A549 (cell line): ENCODE data around the gene LYSMD1. TPM values are rescaled to one million over a fixed set of nuclear protein-coding genes. Genes with fewer than 3 reads are reported as not detected.

ENCODE experiments used
- ATAC-seq, 2 experiments: fragments of 200-7000 bp in 1 of 2; fragments of >200 bp in 1 of 2; cut with Nextera tagmentation in 1 of 2; cut with Tn5 transposase in 1 of 2; 3 replicates each; pipeline versions ENCODE4 v1.8.0 to v1.9.1; 2018 to 2020; ENCODE audit warnings: mild to moderate bottlenecking in 1 of 2, moderate library complexity in 1 of 2
- CTCF ChIA-PET: fragments of 300-600 bp; sonication (Branson Sonifier 250); formaldehyde crosslinking; extraction: SDS; loops from one replicate; lab custom pipeline; 2021; ENCODE audit warnings: antibody characterized with exemption, inconsistent platforms; lab: Yijun Ruan, JAX
- POLR2A ChIA-PET: fragments of 350-600 bp; formaldehyde crosslinking; extraction: SDS; loops from one replicate; lab custom pipeline; 2021; ENCODE audit warnings: antibody characterized with exemption, inconsistent platforms; lab: Yijun Ruan, JAX
- DNase-seq, 2 experiments: peaks; one replicate each; pipeline versions ENCODE4 v3.0.0 to v3.0.0-alpha.2; 2011 to 2016; ENCODE audit warnings: low read depth in 1 of 2, low spot score in 1 of 2
- FAIRE-seq: peaks from 2 replicates; lab custom pipeline; 2011; peaks lifted over from hg19 to GRCh38; lab: Jason Lieb, UNC
- H3K27ac ChIP-seq, 2 experiments: fragments of >200 bp; sonication (Bioruptor Twin); formaldehyde crosslinking; 3 replicates each; pipeline ENCODE4 v1.5.1; 2016 to 2017
- H3K4me1 ChIP-seq: fragments of >200 bp; sonication (Bioruptor Twin); formaldehyde crosslinking; 3 replicates; pipeline ENCODE4 v1.6.1; 2016
- H3K4me2 ChIP-seq: fragments of >200 bp; sonication (Bioruptor Twin); formaldehyde crosslinking; 3 replicates; pipeline ENCODE4 v1.6.1; 2016
- H3K4me3 ChIP-seq: fragments of >200 bp; sonication (Bioruptor Twin); formaldehyde crosslinking; 3 replicates; pipeline ENCODE4 v1.5.1; 2016
- H3K9me3 ChIP-seq: fragments of >200 bp; sonication (Bioruptor Twin); formaldehyde crosslinking; 3 replicates; pipeline ENCODE4 v1.6.1; 2016
- ATOH8 ChIP-seq: fragments of 250-450 bp; sonication (Bioruptor Pico); IDR thresholded peaks from 2 replicates; pipeline ENCODE4 v1.5.0; 2020; ENCODE audit warnings: low read depth, mild to moderate bottlenecking, moderate library complexity
- CBX2 ChIP-seq: fragments of 200-600 bp; sonication (generic); IDR thresholded peaks from 2 replicates; pipeline ENCODE4 v1.6.1; 2016; ENCODE audit warnings: low read depth, mild to moderate bottlenecking, borderline replicate concordance
- CTCF ChIP-seq: fragments of >200 bp; sonication (Bioruptor Twin); formaldehyde crosslinking; IDR thresholded peaks from 3 replicates; pipeline ENCODE4 v1.5.1; 2016
- ELK1 ChIP-seq: fragments of 150-350 bp; IDR thresholded peaks from 2 replicates; pipeline ENCODE4 v1.6.1; 2014; ENCODE audit warnings: low read depth, mild to moderate bottlenecking, low read length
- EP300 ChIP-seq, 2 experiments: fragments of >200 bp; sonication (Bioruptor Twin); formaldehyde crosslinking; IDR thresholded peaks; 2 replicates in 1 of 2; 3 replicates in 1 of 2; pipeline ENCODE4 v1.6.1; 2016 to 2017
- ESRRA ChIP-seq: fragments of 150-350 bp; IDR thresholded peaks from 2 replicates; pipeline ENCODE4 v1.6.1; 2014; ENCODE audit warnings: mild to moderate bottlenecking, low read length, borderline replicate concordance
- FOXS1 ChIP-seq: fragments of 250-450 bp; sonication (Bioruptor Pico); IDR thresholded peaks from 2 replicates; pipeline ENCODE4 v1.5.0; 2020; ENCODE audit warnings: mild to moderate bottlenecking, moderate library complexity
- HES2 ChIP-seq: fragments of >200 bp; sonication (Bioruptor Twin); formaldehyde crosslinking; IDR thresholded peaks from 2 replicates; pipeline ENCODE4 v1.6.1; 2016
- MYC ChIP-seq: IDR thresholded peaks from 2 replicates; pipeline ENCODE4 v1.6.1; 2012; ENCODE audit warnings: mild to moderate bottlenecking, inconsistent platforms, low read length, improper control_type of control experiment, borderline replicate concordance
- NR3C1 ChIP-seq: fragments of >200 bp; sonication (Bioruptor Twin); formaldehyde crosslinking; IDR thresholded peaks from 3 replicates; pipeline ENCODE4 v1.6.1; 2017
- POLR2AphosphoS2 ChIP-seq: conservative IDR thresholded peaks from 2 replicates; pipeline ENCODE4 v1.6.1; 2012; ENCODE audit warnings: low read length, improper control_type of control experiment, inconsistent platforms
- RARB ChIP-seq: fragments of 250-450 bp; sonication (Bioruptor Pico); IDR thresholded peaks from 2 replicates; pipeline ENCODE4 v1.8.0; 2021; ENCODE audit warnings: mild to moderate bottlenecking, moderate library complexity
- REST ChIP-seq: fragments of 200-600 bp; sonication (generic); IDR thresholded peaks from 2 replicates; pipeline ENCODE4 v1.6.1; 2016; ENCODE audit warnings: antibody characterized with exemption, mild to moderate bottlenecking, moderate library complexity
- ZNF302 ChIP-seq: fragments of 250-450 bp; sonication (Bioruptor Pico); IDR thresholded peaks from 2 replicates; pipeline ENCODE4 v1.9.0; 2021; ENCODE audit warnings: inconsistent platforms, mild to moderate bottlenecking, moderate library complexity
- WGBS: methylation state at CpG from one replicate; pipeline ENCODE4 v1.1.6; 2017; ENCODE audit errors: missing lambda C conversion rate; 5-methylcytosine and 5-hydroxymethylcytosine counted together
- polyA plus RNA-seq, 4 experiments: library from polyadenylated mRNA; depleted of rRNA in 3 of 4; stranded (reverse); fragments of >200 nt; fragmentation: RNase III in 1 of 4; extraction: RNeasy Plus Mini Kit Qiagen cat#74134 plus additional on column Dnase treatment in 1 of 4; gene quantifications; 2 replicates in 3 of 4; 3 replicates in 1 of 4; pipeline ENCODE4 v1.2.3, GENCODE V29; 2011 to 2017

LYSMD1 gene
- polyA plus RNA-seq, 2 of the 4 experiments (the other 2 are of a cell fraction) = 7.0 to 10.5 TPM

- TF ChIP-seq ELK1 (no peak), ZNF302 (CRISPR knock-in tag) (no peak), ESRRA (no peak), CBX2 (no peak), NR3C1 (no peak)
- TF ChIP-seq, all 56 proteins: peak for 0
Observed at GRCh38 chr1:151184211-151184610, 18.5 kb upstream of the LYSMD1 start (continued).

GRCh38 chr1:151176514-151177045, 10.9 kb upstream of the LYSMD1 start:
- no peaks in the 10 kb centered on the region for H3K9me3 ChIP-seq
- FAIRE-seq (no peak), ATAC-seq (no peak), DNase-seq (no peak)
- H3K4me3 ChIP-seq = no peak overlapping the region
- TF ChIP-seq EP300 (IDR thresholded peaks at IDR 0.05) = no peak
- TF ChIP-seq POLR2AphosphoS2 = no peak
- no peak for TF ChIP-seq HES2
- no peak for TF ChIP-seq ATOH8
- ChIA-PET CTCF (interaction anchor here (0.7 to 2.8 kb wide), 7 partner anchors 8 to 85 kb away, joined by 3 to 12 read pairs (median 5); partner anchors contain the start of gene VPS72), POLR2A (interaction anchor here (0.7 to 1.2 kb wide), 2 partner anchors 13 to 84 kb away, joined by 3 to 4 read pairs; partner anchors contain the start of gene VPS72)
- WGBS = 94% methylated on average over 17 of the region's 17 CpGs
- no peaks in the 10 kb centered on the region for H3K4me1 ChIP-seq
- no peak overlapping the region for H3K4me2 ChIP-seq
- no peak overlapping the region for H3K27ac ChIP-seq

- no peak for FAIRE-seq
Observed at GRCh38 chr1:151175863-151176262, 10.2 kb upstream of the LYSMD1 start, which contains the start of gene TMOD4. TMOD4 (minus strand) TSS chr1:151175981; CDS start chr1:151174875, 1,106 bp downstream.

More at GRCh38 chr1:151175863-151176262, 10.2 kb upstream of the LYSMD1 start, which contains the start of gene TMOD4:
- peak; percentile 83 to 92 for ATAC-seq
- DNase-seq = peak in 1 of 2 experiments; percentile 37
- POLR2A ChIA-PET = interaction anchor here (1.2 kb wide), 1 partner anchor 14 kb away, joined by 4 read pairs; the partner anchor contains the start of gene VPS72
- Histone ChIP-seq H3K9me3 (no peaks in the 10 kb centered on the region), H3K4me1 (no peaks in the 10 kb centered on the region), H3K4me2 (no peak within 1 kb of the TSS), H3K4me3 (no peak within 1 kb of the TSS), H3K27ac (no peak within 1 kb of the TSS)
- WGBS = 46% methylated on average over 4 of the region's 4 CpGs
- TF ChIP-seq CBX2 = no peak
- no peak for TF ChIP-seq FOXS1 (CRISPR knock-in tag)
- TF ChIP-seq ZNF302 (CRISPR knock-in tag) = no peak
- TF ChIP-seq MYC = no peak
- TF ChIP-seq HES2 = no peak
- TF ChIP-seq CTCF = peak; percentile 33
- no peak for TF ChIP-seq RARB (CRISPR knock-in tag)
- TF ChIP-seq REST = no peak
- CTCF ChIA-PET = interaction anchor here (0.7 to 2.8 kb wide), 7 partner anchors 8 to 85 kb away, joined by 3 to 12 read pairs (median 5); partner anchors contain the start of gene VPS72
